Measurements from ENCODE around the gene MYOZ3. TPM values are rescaled to one million over a fixed set of nuclear protein-coding genes. Genes with fewer than 3 reads are reported as not detected.

Gene MYOZ3
- total RNA-seq, 2 experiments from 2014 or later = not detected

- Histone ChIP-seq H3K9me2 (ENCODE audit: insufficient read depth, low read length) (no peaks in the 10 kb centered on the region), H3K36me3 (ENCODE audit: insufficient read depth, low read length) (no peaks in the 10 kb centered on the region), H3K27ac (ENCODE audit: low read depth, low read length, poor library complexity, severe bottlenecking) (no peak overlapping the region), H3K9me3 (ENCODE audit: low read length) (no peaks in the 10 kb centered on the region), H4K20me1 (ENCODE audit: insufficient read depth, low read length) (no peaks in the 10 kb centered on the region), H3K4me1 (ENCODE audit: insufficient read depth, low read length, poor library complexity, severe bottlenecking) (peaks cover 11% of the 10 kb centered on the region), H3K4me3 (ENCODE audit: low read depth, low read length, poor library complexity, severe bottlenecking) (peak overlapping the region; percentile 70), H3K4me2 (ENCODE audit: low read length) (peak overlapping the region; percentile 94), H2AFZ (ENCODE audit: low read length) (peak overlapping the region; percentile 99), H3K79me2 (ENCODE audit: insufficient read depth, low read depth, low read length) (no peaks in the 10 kb centered on the region)
- intact Hi-C loops (cut with micrococcal nuclease; ENCODE audit: unreplicated experiment) = loop anchor here (1.0 kb wide), 2 partner anchors 95 to 197 kb away; no protein-coding TSS in a partner anchor
- TF ChIP-seq CTCF (conservative IDR thresholded peaks at IDR 0.05; ENCODE audit: low read length) (peak; percentile 56), EZH2phosphoT487 (IDR thresholded peaks at IDR 0.05; ENCODE audit: borderline replicate concordance, low read depth, low read length) (no peak)
- ChIA-PET CTCF (ENCODE audit: unreplicated experiment) (interaction anchor here (0.8 to 1.3 kb wide), 6 partner anchors 13 to 197 kb away, joined by 3 to 4 read pairs (median 3); partner anchors contain the start of gene RBM22), POLR2A (interaction anchor here (0.6 to 1.7 kb wide), 6 partner anchors 11 to 757 kb away, joined by 3 to 6 read pairs (median 4); partner anchors contain the start of gene RBM22)
- no TSS peak for BruUV-seq (replicated peaks)
- DNase-seq (ENCODE audit: low spot score) = peak; percentile 84
Measured at GRCh38 chr5:150656191-150657132, 4.6 kb upstream of the MYOZ3 start.

GRCh38 chr5:150658121-150658520 is 2.9 kb upstream of the MYOZ3 start:
- intact Hi-C loops (cut with micrococcal nuclease; ENCODE audit: unreplicated experiment) = no loop called here
- Histone ChIP-seq H3K79me2 (ENCODE audit: insufficient read depth, low read depth, low read length) (no peaks in the 10 kb centered on the region), H2AFZ (ENCODE audit: low read length) (no peak overlapping the region), H3K4me1 (ENCODE audit: insufficient read depth, low read length, poor library complexity, severe bottlenecking) (peaks cover 11% of the 10 kb centered on the region), H3K27ac (ENCODE audit: low read depth, low read length, poor library complexity, severe bottlenecking) (no peak overlapping the region), H3K9me2 (ENCODE audit: insufficient read depth, low read length) (no peaks in the 10 kb centered on the region), H4K20me1 (ENCODE audit: insufficient read depth, low read length) (no peaks in the 10 kb centered on the region), H3K4me3 (ENCODE audit: low read depth, low read length, poor library complexity, severe bottlenecking) (no peak overlapping the region), H3K4me2 (ENCODE audit: low read length) (no peak overlapping the region), H3K36me3 (ENCODE audit: insufficient read depth, low read length) (no peaks in the 10 kb centered on the region), H3K9me3 (ENCODE audit: low read length) (no peaks in the 10 kb centered on the region)
- BruUV-seq (replicated peaks) = no TSS peak
- DNase-seq (ENCODE audit: low spot score) = no peak
- ChIA-PET POLR2A (interaction anchor here (1.6 kb wide), 1 partner anchor 101 kb away, joined by 6 read pairs; no protein-coding TSS in a partner anchor), CTCF (ENCODE audit: unreplicated experiment) (interaction anchor here (1.1 kb wide), 1 partner anchor 99 kb away, joined by 3 read pairs; no protein-coding TSS in a partner anchor)
- TF ChIP-seq CTCF (conservative IDR thresholded peaks at IDR 0.05; ENCODE audit: low read length) (no peak), EZH2phosphoT487 (IDR thresholded peaks at IDR 0.05; ENCODE audit: borderline replicate concordance, low read depth, low read length) (no peak)
